Neural crest cell (in vitro differentiated cells): ENCODE results near the gene MGA. TPM values are rescaled to one million over a fixed set of nuclear protein-coding genes. Genes with fewer than 3 reads are reported as not detected.

Source experiments
- DNase-seq: peaks from one replicate; pipeline ENCODE4 v3.0.0; 2021; ENCODE audit warnings: low read depth, mixed read lengths, low spot score
- H3K27ac Mint-ChIP-seq: one replicate; pipeline ENCODE4 v1.8.0; 2021; ENCODE audit warnings: mild to moderate bottlenecking, mixed read lengths; ENCODE audit not compliant: unreplicated experiment
- H3K27me3 Mint-ChIP-seq: 2 replicates; pipeline ENCODE4 v1.8.0; 2021; ENCODE audit warnings: low read depth, mild to moderate bottlenecking, mixed read lengths
- H3K36me3 Mint-ChIP-seq: 2 replicates; pipeline ENCODE4 v1.8.0; 2021; ENCODE audit warnings: low read depth, mild to moderate bottlenecking, mixed read lengths
- H3K4me1 Mint-ChIP-seq: 2 replicates; pipeline ENCODE4 v1.8.0; 2021; ENCODE audit warnings: mixed read lengths
- H3K4me3 Mint-ChIP-seq: one replicate; pipeline ENCODE4 v1.8.0; 2021; ENCODE audit warnings: mild to moderate bottlenecking, mixed read lengths
- H3K9me3 Mint-ChIP-seq: 2 replicates; pipeline ENCODE4 v1.8.0; 2021; ENCODE audit warnings: mixed read lengths
- CTCF ChIP-seq: fragments of 200-600 bp; sonication (generic); conservative IDR thresholded peaks from 2 replicates; pipeline ENCODE4 v1.5.0; 2021; ENCODE audit warnings: antibody characterized with exemption, mild to moderate bottlenecking
- total RNA-seq: library from RNA; stranded (reverse); gene quantifications from 2 replicates; pipeline ENCODE4 v1.2.1, GENCODE V29; 2021

The MGA gene
- total RNA-seq, 1 donor from 2014 or later = 50.5 TPM

- no peak for TF ChIP-seq CTCF
- H3K9me3 Mint-ChIP-seq = no peaks in the 10 kb centered on the region
- H3K36me3 Mint-ChIP-seq = no peaks in the 10 kb centered on the region
- no peak overlapping the region for H3K27ac Mint-ChIP-seq
- H3K27me3 Mint-ChIP-seq = no peaks in the 10 kb centered on the region
- H3K4me3 Mint-ChIP-seq = no peak overlapping the region
- H3K4me1 Mint-ChIP-seq = peaks cover 39% of the 10 kb centered on the region
- DNase-seq = no peak
Observed at GRCh38 chr15:41789662-41790061, 129.5 kb downstream of the MGA start.

DNA sequence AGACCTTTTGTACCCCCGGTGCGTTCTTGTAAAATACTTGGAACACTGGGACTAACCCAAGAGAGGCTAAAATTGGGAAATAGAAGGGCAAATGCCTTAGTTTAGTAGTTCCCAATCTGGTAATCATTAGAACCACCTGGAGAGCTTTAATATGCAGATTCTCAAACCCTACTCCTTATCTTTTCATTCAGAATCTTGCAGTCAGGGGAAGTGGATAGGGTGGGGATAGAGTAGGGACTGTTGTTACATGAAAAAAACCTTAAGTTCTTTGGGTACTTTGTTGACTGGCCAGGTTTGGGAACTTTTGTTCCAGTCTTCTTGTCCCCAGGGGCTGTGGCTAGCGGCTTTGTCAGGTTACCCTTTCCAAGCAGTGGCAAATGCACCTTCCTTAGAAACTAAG, 130.0 kb downstream of the MGA start:
- Mint-ChIP-seq H3K36me3 (no peaks in the 10 kb centered on the region), H3K27me3 (no peaks in the 10 kb centered on the region), H3K4me1 (peaks cover 41% of the 10 kb centered on the region), H3K4me3 (no peak overlapping the region), H3K9me3 (no peaks in the 10 kb centered on the region), H3K27ac (no peak overlapping the region)
- DNase-seq = no peak
- TF ChIP-seq CTCF = no peak

- no peak for TF ChIP-seq CTCF
- no peaks in the 10 kb centered on the region for H3K36me3 Mint-ChIP-seq
- H3K4me3 Mint-ChIP-seq = no peak overlapping the region
- no peaks in the 10 kb centered on the region for H3K9me3 Mint-ChIP-seq
- peak overlapping the region; percentile 15 for H3K27ac Mint-ChIP-seq
- peaks cover 43% of the 10 kb centered on the region for H3K4me1 Mint-ChIP-seq
- no peak for DNase-seq
- no peaks in the 10 kb centered on the region for H3K27me3 Mint-ChIP-seq
Observed at GRCh38 chr15:41790756-41791546, 130.7 kb downstream of the MGA start.

- Mint-ChIP-seq H3K27me3 (no peaks in the 10 kb centered on the region), H3K36me3 (no peaks in the 10 kb centered on the region), H3K4me1 (peaks cover 49% of the 10 kb centered on the region), H3K27ac (peak overlapping the region; percentile 89), H3K4me3 (no peak overlapping the region), H3K9me3 (no peaks in the 10 kb centered on the region)
- no peak for TF ChIP-seq CTCF
- no peak for DNase-seq
Observed at GRCh38 chr15:41791547-41791937, 131.3 kb downstream of the MGA start.

GRCh38 chr15:41792000-41792637, 131.9 kb downstream of the MGA start:
- H3K36me3 Mint-ChIP-seq = no peaks in the 10 kb centered on the region
- TF ChIP-seq CTCF = no peak
- no peak overlapping the region for H3K27ac Mint-ChIP-seq
- no peaks in the 10 kb centered on the region for H3K9me3 Mint-ChIP-seq
- peaks cover 52% of the 10 kb centered on the region for H3K4me1 Mint-ChIP-seq
- no peaks in the 10 kb centered on the region for H3K27me3 Mint-ChIP-seq
- no peak for DNase-seq
- H3K4me3 Mint-ChIP-seq = no peak overlapping the region
